ENCODE results near the gene CYFIP1. TPM values are rescaled to one million over a fixed set of nuclear protein-coding genes. Genes with fewer than 3 reads are reported as not detected.

The CYFIP1 gene
- total RNA-seq, 4 donors from 2014 or later = 81.2 to 131 (median 114) TPM

DNA sequence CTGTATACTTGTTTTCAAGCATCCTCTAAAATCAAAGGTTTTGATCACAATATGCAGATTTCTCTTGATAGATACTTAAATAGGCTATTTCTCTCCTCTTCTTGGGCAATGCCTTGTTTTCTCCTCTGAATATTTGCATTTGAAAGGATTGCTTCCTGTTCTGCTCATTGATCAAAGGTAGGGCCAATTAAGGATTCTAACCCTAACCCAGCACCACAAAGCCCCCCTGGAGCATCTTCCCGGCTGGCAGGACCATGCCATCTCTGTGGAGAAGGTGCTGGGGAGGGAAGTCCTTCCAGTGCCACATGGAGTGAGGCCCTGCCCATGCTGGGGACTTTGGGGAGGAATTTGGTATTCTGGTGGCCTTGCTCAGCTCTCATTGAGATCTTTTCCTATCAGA lies 153.0 kb downstream of the CYFIP1 start:
- TF ChIP-seq CTCF (IDR thresholded peaks at IDR 0.05; ENCODE audit: low read depth) = no peak

- no peak for TF ChIP-seq CTCF (IDR thresholded peaks at IDR 0.05; ENCODE audit: low read depth)
These were observed 156.6 kb downstream of the CYFIP1 start for GRCh38 chr15:22823495-22824128.

DNA sequence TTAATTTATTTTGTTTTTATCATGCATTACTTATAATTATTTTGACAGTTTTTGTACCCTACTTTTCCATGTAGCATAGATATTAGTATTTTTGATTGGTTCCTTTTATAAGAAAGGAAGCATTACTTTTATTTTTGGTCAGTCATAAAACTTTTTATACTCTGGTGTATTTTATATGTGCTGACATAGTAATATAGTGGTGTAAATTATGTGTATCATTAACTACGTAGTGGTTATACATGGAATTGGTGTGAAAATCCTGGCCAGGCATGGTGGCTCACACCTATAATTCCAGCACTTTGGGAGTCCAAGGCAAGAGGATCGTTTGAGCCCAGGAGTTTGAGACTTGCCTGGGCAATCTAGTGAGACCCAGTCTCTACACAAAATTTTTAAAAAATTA lies 160.5 kb downstream of the CYFIP1 start:
- TF ChIP-seq CTCF (IDR thresholded peaks at IDR 0.05; ENCODE audit: low read depth) = no peak

Other genes starting within 250 kb of the CYFIP1 start
- gene NIPA1, start 193.7 kb downstream of the CYFIP1 start, total RNA-seq = 10 to 100 TPM in 2 of 4 donors, 1 to 10 TPM in 2; 6.8 to 12.4 (median 9.7) TPM
- 10 to 100 TPM; 38.8 to 55.4 (median 40.5) TPM for gene NIPA2, start 141.7 kb downstream of the CYFIP1 start, total RNA-seq
- 10 to 100 TPM; 17.7 to 30.7 (median 27.0) TPM for gene TUBGCP5, start 59.2 kb upstream of the CYFIP1 start, total RNA-seq
- gene GOLGA6L1, start 156.5 kb upstream of the CYFIP1 start, total RNA-seq = not detected

All from subcutaneous adipose tissue (tissue), 4 donors.